Gastrocnemius medialis (tissue), 4 donors: ENCODE results near the gene RC3H1. TPM values are rescaled to one million over a fixed set of nuclear protein-coding genes. Genes with fewer than 3 reads are reported as not detected.

ENCODE experiments used
- ATAC-seq, 2 donors: fragments of 150-250 bp; one replicate each; pipeline ENCODE4 v1.9.1; 2016
- DNase-seq, 2 donors: peaks; one replicate each; pipeline ENCODE4 v3.0.0-alpha.2; 2019
- H3K27ac ChIP-seq, 4 donors: fragments of 200-600 bp; sonication (generic); 1 replicate in 1 of 4; 2 replicates in 3 of 4; pipeline ENCODE4 v1.5.1; 2016 to 2018; ENCODE audit warnings: mild to moderate bottlenecking in 2 of 4, moderate library complexity in 1 of 4
- H3K27me3 ChIP-seq, 3 donors: fragments of 200-600 bp; sonication (generic) in 2 of 3; 1 replicate in 1 of 3; 2 replicates in 2 of 3; pipeline versions ENCODE4 v1.5.1 to v1.6.0; 2016 to 2019; ENCODE audit warnings: mild to moderate bottlenecking in 1 of 3, moderate library complexity in 1 of 3
- H3K36me3 ChIP-seq, 2 donors: fragments of 200-600 bp; sonication (generic) in 1 of 2; one replicate each; pipeline ENCODE4 v1.5.1; 2017 to 2018
- H3K4me1 ChIP-seq, 2 donors: fragments of 200-600 bp; sonication (generic) in 1 of 2; one replicate each; pipeline ENCODE4 v1.5.1; 2016 to 2017; ENCODE audit warnings: mild to moderate bottlenecking in 2 of 2
- H3K4me3 ChIP-seq, 4 donors: fragments of 200-600 bp; sonication (generic) in 3 of 4; 1 replicate in 1 of 4; 2 replicates in 3 of 4; pipeline ENCODE4 v1.5.1; 2016 to 2019; ENCODE audit warnings: mild to moderate bottlenecking in 2 of 4
- H3K9me3 ChIP-seq, 3 donors: fragments of 200-600 bp; sonication (generic) in 2 of 3; 1 replicate in 1 of 3; 2 replicates in 2 of 3; pipeline ENCODE4 v1.5.1; 2016 to 2019
- POLR2A ChIP-seq, 2 donors: fragments of 450-650 bp; IDR thresholded peaks; one replicate each; pipeline ENCODE4 v1.6.1; 2017; ENCODE audit warnings: antibody characterized with exemption in 2 of 2, mild to moderate bottlenecking in 2 of 2, moderate library complexity in 2 of 2
- in situ Hi-C, 4 donors: fragments of 200-750 bp; cut with MboI; loops; one replicate each; pipeline versions ENCODE4 v1.15.0 to v1.8.0; 2017; ENCODE audit warnings: low sequenced_read_pairs in 4 of 4
- intact Hi-C: fragments of 100-400 bp; cut with DNase I; formaldehyde crosslinking; loops from one replicate; pipeline ENCODE4 v1.15.1; 2023; ENCODE audit warnings: low total_unique reads
- total RNA-seq, 4 donors: library from RNA; depleted of rRNA; stranded (reverse); fragments of >200 nt; gene quantifications; one replicate each; pipeline versions ENCODE4 v1.1.0 to v1.2.3, GENCODE V29; 2016
- TF ChIP-seq, protein P1 (sequence below), 5 experiments: fragments of 450-650 bp in 3 of 5; fragments of 200-600 bp in 2 of 5; sonication (generic) in 2 of 5; IDR thresholded peaks in 4 of 5; conservative IDR thresholded peaks in 1 of 5; 1 replicate in 4 of 5; 2 replicates in 1 of 5; pipeline ENCODE4 v1.5.1; 2016 to 2019; ENCODE audit warnings: antibody characterized with exemption in 5 of 5, mild to moderate bottlenecking in 3 of 5, moderate library complexity in 3 of 5

The RC3H1 gene
- total RNA-seq, 4 donors from 2014 or later: 17.6 to 88.9 (median 37.8) TPM

DNA sequence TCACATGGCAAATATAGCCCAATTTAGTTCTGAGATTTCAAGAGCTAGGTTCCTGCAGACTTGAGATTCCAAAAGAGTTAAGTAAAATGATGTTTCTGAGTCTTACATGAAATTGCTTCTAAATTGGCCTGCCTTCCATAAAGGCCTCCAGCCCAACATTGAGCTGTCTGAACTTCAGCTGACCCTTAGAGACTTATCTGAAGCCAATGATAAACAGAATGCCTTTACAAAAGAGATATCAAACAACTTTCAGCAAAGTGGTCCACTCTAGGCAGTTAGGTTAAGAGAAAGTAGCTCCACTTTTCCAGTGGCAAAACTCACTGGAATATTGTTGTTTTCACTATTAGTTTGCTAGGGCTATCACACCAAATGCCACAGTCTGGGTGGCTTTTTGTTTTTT is 6.3 kb upstream of the RC3H1 start:
- in situ Hi-C loops: no loop called here
- no peak overlapping the region for H3K27ac ChIP-seq
- H3K4me3 ChIP-seq: no peak overlapping the region
- H3K4me1 ChIP-seq: peaks cover 0 to under 1% of the 10 kb centered on the region in 2 donors
- TF ChIP-seq POLR2A (IDR thresholded peaks at IDR 0.05): no peak
- TF ChIP-seq, protein P1, sequence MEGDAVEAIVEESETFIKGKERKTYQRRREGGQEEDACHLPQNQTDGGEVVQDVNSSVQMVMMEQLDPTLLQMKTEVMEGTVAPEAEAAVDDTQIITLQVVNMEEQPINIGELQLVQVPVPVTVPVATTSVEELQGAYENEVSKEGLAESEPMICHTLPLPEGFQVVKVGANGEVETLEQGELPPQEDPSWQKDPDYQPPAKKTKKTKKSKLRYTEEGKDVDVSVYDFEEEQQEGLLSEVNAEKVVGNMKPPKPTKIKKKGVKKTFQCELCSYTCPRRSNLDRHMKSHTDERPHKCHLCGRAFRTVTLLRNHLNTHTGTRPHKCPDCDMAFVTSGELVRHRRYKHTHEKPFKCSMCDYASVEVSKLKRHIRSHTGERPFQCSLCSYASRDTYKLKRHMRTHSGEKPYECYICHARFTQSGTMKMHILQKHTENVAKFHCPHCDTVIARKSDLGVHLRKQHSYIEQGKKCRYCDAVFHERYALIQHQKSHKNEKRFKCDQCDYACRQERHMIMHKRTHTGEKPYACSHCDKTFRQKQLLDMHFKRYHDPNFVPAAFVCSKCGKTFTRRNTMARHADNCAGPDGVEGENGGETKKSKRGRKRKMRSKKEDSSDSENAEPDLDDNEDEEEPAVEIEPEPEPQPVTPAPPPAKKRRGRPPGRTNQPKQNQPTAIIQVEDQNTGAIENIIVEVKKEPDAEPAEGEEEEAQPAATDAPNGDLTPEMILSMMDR (IDR thresholded peaks at IDR 0.05 in 4 of 5, conservative IDR thresholded peaks at IDR 0.05 in 1 of 5): no peak
- intact Hi-C loops: loop anchor here (10.0 kb wide), 2 partner anchors 604 to 966 kb away; partner anchors contain the start of gene CACYBP
- DNase-seq (no peak), ATAC-seq (no peak)
- no peaks in the 10 kb centered on the region for H3K27me3 ChIP-seq
- no peaks in the 10 kb centered on the region for H3K9me3 ChIP-seq
- no peaks in the 10 kb centered on the region for H3K36me3 ChIP-seq

- H3K36me3 ChIP-seq: no peaks in the 10 kb centered on the region
- H3K4me3 ChIP-seq: peak overlapping the region in 1 of 4 donors; percentile 73
- H3K27me3 ChIP-seq: no peaks in the 10 kb centered on the region
- H3K4me1 ChIP-seq: peaks cover 20 to 32% of the 10 kb centered on the region in 2 donors
- DNase-seq: no peak
- intact Hi-C loops (loop anchor here (5.0 to 10.0 kb wide), 4 partner anchors 194 to 971 kb away; partner anchors contain the start of genes CACYBP and PRDX6), in situ Hi-C loops (no loop called here)
- no peak for TF ChIP-seq POLR2A (IDR thresholded peaks at IDR 0.05)
- TF ChIP-seq, protein P1 (IDR thresholded peaks at IDR 0.05 in 4 of 5, conservative IDR thresholded peaks at IDR 0.05 in 1 of 5): no peak
- no peaks in the 10 kb centered on the region for H3K9me3 ChIP-seq
- H3K27ac ChIP-seq: peak overlapping the region; percentile 94 to 98 (median 95)
- ATAC-seq: no peak
Measured at GRCh38 chr1:174023440-174023839, 1.3 kb upstream of the RC3H1 start.

GRCh38 chr1:174022976-174023277 is 770 bp upstream of the RC3H1 start:
- no peak for TF ChIP-seq POLR2A (IDR thresholded peaks at IDR 0.05)
- TF ChIP-seq, protein P1 (IDR thresholded peaks at IDR 0.05 in 4 of 5, conservative IDR thresholded peaks at IDR 0.05 in 1 of 5): no peak
- H3K9me3 ChIP-seq: no peaks in the 10 kb centered on the region
- H3K27me3 ChIP-seq: no peaks in the 10 kb centered on the region
- H3K4me3 ChIP-seq: peak overlapping the region; percentile 73 to 88 (median 82)
- H3K36me3 ChIP-seq: no peaks in the 10 kb centered on the region
- peaks cover 25 to 38% of the 10 kb centered on the region in 2 donors for H3K4me1 ChIP-seq
- in situ Hi-C loops (no loop called here), intact Hi-C loops (loop anchor here (1.0 to 10.0 kb wide), 7 partner anchors 136 to 972 kb away; partner anchors contain the start of genes CACYBP, CENPL, DARS2 and GAS5)
- DNase-seq (no peak), ATAC-seq (no peak)
- H3K27ac ChIP-seq: peak overlapping the region; percentile 94 to 98 (median 95)

- H3K9me3 ChIP-seq: no peaks in the 10 kb centered on the region
- peak overlapping the region; percentile 94 to 98 (median 95) for H3K27ac ChIP-seq
- no peaks in the 10 kb centered on the region for H3K27me3 ChIP-seq
- in situ Hi-C loops: no loop called here
- TF ChIP-seq, protein P1 (IDR thresholded peaks at IDR 0.05 in 4 of 5, conservative IDR thresholded peaks at IDR 0.05 in 1 of 5): no peak
- TF ChIP-seq POLR2A (IDR thresholded peaks at IDR 0.05): no peak
- H3K4me1 ChIP-seq: peaks cover 36 to 49% of the 10 kb centered on the region in 2 donors
- ATAC-seq: peak; percentile 36 to 48
- no peaks in the 10 kb centered on the region for H3K36me3 ChIP-seq
- peak; percentile 50 to 54 for DNase-seq
- H3K4me3 ChIP-seq: peak overlapping the region; percentile 73 to 88 (median 82)
- intact Hi-C loops: loop anchor here (1.0 to 10.0 kb wide), 7 partner anchors 138 to 973 kb away; partner anchors contain the start of genes CACYBP, CENPL, DARS2 and GAS5
Measured at GRCh38 chr1:174021591-174022079, 522 bp downstream of the RC3H1 start.
